NCI-H1436 treated with DMSO at 0.1 percent for 48 hours (cell line): ENCODE measurements around the gene HORMAD2.
"Not testable (repeated sequence)": the region's sequence is repeated elsewhere in the genome, so short reads cannot be mapped to it uniquely, and the experiment has no call there.

Source experiments
- DNase-seq: peaks from one replicate; lab custom pipeline; 2025; lab: John Stamatoyannopoulos, UW

HORMAD2 gene

DNA sequence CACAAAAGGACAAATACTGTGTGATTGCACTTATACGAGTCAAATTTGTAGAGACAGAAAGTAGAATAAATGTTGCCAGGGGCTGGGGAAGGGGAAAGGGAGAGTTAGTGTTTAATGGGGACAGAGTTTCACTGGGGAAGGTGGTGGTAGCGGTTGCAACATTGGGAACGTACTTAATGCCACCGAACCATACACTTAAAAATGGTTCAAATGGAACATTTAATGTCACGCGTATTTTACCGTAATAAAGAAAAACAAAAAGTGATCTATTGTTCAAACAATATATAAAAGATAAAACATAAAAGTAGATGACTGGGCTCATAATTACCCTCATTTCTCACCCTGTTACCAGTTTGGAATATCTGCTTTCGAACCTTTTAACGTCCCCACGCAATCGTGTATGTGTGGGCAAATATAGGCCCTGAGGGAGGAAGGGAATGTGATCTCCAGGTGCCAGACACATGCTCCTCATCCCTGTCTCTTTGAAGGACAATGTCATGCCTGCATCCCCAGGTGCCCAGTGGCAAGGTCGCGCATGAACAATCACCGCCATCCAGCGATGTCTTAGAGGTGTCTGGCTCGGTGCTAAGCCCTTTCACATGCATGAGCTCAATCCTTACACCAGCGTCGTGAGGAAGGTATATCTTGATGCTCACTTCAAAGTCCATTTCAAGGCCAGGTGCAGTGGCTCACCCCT is 131.0 kb downstream of the HORMAD2 start:
- no peak for DNase-seq

DNA sequence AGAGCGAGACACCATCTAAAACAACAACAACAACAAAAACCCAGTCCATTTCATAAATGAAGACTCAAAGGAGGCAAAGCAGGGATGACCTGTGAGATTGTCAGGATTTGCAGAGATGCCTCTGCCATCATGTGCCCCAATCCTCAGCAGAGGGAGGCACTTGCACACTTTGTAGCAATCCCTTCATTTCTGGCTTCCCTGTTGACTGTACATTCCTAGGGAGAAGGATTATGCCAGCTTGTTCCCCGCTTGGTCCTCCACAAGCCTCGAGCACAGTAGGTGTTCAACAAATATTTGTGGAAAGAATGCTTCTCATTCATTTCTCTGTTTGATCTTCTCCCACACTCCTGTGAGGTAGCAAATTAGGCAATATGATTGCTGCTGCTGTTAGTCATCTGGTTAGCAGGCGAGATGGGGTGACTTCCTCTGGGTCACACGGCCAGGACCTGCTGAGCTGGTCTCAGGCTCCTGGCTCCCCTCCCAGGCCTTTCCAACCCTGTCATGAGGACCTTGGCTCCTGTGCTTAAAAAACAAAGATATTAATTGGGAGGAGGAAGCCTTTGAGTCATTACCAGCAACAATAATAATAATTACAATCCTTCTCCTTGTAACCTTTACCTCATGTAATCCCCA is 132.2 kb downstream of the HORMAD2 start:
- no peak for DNase-seq

DNA sequence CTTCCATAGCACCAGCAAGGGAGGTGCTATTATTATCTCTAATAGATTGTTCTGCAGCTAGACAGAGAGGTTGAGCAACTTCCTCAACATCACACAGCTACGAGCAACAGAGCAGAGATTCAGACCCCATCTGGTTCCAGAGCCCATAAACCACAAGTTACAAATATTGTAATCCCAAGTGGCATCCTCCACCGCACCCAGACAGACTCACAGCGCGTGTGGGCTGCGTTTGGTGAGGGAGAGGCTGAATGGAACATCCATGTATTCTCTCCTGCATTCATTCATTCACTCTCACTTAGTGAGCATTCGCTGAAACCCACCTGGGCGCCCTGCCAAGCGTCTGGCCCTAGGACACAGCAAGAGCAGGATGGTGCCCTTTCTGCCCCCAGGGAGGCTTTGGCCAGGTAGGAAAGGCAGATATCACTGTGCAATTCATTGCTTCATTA is 132.8 kb downstream of the HORMAD2 start:
- no peak for DNase-seq

DNA sequence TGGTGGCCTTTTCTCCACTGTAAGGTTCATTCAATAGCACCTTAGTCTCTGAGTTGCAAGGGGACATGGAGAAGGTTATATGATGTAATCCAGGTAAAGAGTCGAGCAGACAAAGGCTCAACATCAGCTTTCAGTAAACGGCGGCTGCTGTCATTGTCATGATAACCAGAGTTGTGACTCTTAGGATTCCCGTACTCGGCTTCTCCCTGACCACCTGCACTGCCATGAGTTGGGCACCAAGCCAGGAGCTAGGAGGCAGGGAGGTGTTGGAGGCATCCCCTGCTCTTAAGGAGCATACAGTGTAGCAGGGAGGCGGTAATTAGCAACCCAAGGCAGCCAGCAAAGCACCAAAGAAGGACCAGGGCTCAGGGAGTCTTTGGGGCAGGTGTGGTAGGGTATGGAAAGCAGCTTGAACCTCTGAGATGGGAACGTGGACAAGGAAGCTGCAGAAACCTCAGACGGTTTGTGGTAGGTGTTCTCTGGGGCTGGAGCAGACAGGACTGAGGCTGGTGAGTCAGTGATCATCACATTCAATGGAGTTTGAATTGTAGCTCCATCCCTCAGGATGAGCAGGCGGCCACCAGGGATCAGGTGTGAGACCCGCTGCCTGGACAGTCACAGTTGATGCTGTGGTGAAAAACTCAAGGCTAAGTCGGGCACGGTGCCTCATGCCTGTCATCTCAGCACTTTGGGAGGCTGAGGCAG is 134.6 kb downstream of the HORMAD2 start:
- no peak for DNase-seq

DNA sequence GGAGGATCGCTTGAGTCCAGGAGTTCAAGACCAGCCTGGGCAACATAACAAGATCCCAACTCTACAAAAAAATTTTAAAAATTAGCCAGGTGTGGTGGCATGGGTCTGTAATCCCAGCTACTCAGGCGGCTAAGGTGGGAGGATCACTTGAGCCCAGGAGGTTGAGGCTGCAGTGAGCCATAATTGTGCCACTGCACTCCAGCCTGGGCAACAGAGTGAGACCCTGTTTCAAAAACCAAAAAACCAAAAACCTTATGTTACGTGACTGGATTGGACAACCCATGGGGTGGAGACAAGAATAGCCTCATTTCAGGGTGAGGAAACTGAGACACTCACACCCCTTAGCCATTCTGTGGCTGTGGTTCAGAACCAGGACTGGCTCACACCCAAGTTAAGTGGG is 136.0 kb downstream of the HORMAD2 start:
- DNase-seq: not testable (repeated sequence)

DNA sequence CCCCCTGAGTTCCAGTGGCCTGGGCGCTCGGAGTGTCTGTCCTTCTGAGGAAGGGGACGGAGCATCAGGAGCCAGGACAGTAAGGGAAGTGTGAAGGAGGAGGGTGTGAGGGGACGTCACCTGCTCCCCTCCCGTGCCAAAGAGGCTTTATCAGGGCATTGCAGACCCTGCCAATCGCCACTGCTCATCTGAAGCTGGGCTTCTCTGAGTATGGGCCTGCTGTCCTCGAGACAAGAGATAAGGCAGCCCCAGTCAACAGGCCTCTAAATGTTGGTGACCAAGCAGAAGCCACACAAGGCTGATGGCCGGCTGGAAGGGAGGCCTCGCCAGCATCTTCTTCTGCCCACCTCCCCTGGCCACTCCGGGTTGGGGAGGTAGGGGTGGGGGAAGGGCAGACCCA is 136.4 kb downstream of the HORMAD2 start:
- DNase-seq: no peak

DNA sequence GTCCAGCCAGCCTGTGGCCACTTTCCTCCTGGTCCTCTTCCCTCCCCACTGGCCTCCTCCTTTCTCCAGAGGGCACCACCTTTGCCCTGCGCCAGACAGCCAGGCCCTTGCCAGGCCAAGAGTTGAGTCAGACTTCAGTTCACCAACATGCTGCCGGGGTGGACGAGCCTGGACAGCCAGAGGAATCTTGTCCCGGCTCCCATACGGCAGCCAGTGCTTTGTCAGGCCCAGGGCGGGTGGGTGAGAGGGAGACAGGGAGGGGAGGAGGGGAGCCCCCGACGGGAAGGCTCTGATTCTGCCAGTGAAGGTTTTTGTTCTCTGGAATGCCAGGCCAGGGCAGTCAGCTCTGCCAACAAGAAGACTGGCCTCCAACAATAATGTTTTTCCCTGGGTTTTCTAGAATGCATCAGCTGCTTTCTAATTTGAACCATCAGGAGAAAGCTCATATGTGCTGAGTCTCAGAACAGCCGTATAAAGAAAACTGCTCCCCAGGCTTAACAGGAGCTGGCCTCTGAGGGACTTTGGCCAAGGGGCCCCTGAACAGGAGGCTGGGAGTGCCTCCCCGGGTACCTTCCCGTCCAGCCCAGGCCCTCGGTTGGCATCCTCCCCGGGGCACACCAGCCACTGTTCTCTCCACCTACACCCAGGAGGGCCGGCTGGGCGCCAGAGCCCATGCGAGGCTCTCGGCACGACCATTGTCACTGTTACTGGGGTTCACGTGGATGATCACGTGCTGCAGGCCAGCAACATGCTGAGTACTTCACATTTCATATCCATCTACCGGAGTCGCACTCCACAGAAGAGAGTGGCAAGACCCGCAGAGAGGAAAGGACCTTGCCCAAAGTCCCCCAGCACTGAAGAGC is 137.7 kb downstream of the HORMAD2 start:
- no peak for DNase-seq

DNA sequence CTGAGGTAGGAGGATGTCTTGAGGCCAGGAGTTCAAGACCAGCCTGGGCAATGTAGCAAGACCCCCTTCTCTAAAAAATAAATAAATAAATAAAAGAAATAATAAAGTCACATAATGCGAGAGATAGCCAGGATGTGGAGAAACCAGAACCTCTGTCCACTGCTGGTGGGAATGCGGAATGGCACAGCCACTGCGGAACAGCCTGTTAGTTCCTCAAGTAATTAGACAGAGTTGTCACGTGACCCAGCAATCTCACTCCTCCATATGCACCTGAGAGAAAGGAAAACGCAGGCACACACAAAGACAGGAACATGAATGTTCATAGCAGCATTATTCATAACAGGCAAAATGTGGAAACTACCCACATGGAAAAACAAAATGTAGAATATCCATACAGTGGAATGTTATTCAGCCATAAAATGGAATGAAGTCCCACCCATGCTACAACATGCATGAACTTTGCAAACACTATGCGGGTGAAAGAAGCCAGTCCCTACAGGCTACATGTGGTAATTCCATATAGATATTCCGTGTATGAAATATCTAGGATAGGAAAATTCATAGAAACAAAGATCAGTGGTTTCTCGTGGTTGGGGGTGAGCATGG is 138.9 kb downstream of the HORMAD2 start:
- no peak for DNase-seq

DNA sequence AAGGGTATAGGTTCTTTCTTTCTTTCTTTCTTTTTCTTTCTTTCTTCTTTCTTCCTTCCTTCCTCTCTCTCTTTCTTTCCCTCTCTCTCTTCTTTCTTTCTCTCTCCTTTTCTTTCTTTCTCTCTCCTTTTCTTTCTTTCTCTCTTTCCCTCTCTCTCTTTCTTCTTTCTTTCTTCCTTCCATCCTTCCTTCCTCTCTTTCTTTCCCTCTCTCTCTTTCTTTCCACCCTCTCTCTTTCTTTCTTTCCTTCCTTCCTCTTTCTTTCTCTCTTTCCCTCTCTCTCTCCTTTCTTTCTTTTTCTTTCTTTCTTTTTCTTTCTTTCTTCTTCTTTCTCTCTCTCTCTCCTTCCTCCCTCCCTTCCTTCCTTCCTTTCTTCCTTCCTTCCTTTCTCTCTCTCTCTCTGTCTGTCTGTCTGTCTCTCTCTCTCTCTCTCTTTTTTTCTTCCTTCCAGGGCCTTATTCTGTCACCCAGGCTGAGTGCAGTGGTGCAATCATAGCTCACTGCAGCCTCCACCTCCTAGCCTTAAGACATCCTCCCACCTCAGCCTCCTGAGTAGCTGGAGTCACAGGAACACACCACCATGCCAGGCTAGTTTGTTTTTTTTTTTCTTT is 139.5 kb downstream of the HORMAD2 start:
- no peak for DNase-seq

DNA sequence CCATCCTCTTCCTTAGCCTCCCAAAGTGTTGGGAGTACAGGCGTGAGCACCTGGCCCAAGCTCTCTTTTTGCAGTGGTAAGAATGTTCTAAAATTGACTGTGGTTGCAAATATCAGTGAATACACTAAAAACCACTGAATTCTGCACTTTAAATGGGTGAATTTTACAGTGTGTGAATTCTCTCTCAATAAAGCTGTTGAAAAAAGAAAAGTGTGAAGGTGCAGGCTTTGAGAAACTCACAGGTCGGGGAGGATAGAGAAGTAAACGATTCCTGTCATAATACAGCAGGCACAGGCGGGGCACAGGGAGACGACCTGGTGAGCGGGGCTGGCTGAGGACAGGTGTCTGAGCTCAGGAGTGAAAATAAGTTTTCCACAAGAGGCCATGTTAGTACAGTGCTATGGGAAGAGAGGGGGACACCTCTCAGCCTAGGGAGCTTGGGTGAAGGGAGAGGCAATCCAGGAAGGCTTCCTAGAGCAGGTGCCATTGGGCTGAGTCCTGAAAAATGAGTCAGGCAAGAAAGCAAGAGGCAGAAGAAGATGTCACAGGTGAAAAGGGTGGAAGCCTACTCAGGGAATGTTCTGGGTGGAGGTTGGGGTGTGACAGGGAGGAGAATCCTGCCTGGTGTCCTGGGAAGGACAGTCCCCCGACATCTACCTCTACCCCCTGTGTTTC is 140.2 kb downstream of the HORMAD2 start:
- DNase-seq: no peak

DNA sequence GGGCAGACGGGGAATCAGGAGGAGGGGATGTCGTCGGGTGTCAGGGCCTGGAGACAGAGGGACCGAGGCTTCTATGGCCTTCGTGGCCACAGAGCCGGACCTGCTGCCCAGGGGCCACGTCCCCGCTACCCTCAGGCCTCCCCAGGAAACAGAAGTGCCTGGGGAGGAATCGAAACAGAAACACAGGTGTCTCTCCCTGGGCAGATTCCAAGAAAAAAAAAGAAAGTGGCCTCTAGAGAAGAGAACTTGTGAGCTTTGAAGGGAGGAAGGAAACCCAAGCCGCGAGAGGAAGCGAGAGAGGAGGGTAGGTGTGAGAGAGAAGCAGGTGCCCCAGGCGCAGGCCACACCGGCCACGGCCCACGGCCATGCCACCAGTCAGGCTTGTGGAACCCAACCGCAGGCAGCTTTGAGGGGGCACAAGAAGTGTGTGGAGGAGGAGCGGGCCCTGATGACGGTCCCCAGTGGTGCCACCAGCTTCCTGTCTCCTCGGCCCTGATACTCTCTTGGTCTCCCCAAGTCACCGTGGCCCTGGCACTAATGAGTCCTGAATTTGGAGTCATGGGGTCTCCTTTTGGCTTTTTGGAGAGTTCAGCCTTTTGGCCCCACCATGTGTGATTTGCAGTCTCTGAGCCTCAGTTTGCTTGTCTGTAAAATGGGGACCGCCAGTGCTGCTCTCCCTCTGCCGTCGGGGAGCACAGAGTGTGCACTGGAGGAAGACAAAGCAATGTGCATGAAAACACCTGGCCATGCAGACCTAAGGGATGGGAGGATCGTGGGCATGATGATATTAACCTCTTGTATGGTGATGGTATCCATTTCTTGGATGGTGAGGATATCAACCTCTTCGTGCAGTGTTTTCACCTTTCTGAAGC is 141.1 kb downstream of the HORMAD2 start:
- DNase-seq: no peak

DNA sequence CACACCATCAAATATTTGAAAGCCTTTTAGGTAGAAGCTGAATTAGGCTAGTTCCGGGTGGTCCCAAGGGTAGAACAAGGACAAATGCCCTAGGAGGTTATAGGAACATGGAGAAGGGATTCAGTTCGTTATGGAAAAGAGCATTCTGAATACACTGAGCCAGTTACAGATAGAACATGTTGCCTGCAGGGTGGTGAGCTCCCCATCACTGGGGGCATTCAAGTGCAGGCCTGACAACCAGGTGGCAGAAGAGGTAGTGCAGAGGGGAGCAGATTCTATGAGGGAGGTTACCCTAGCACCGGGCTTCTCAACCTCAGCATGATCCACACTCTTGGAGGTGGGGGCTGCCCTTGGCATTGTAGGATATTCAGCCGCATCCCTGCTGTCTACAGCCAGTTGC is 142.1 kb downstream of the HORMAD2 start:
- DNase-seq: no peak

DNA sequence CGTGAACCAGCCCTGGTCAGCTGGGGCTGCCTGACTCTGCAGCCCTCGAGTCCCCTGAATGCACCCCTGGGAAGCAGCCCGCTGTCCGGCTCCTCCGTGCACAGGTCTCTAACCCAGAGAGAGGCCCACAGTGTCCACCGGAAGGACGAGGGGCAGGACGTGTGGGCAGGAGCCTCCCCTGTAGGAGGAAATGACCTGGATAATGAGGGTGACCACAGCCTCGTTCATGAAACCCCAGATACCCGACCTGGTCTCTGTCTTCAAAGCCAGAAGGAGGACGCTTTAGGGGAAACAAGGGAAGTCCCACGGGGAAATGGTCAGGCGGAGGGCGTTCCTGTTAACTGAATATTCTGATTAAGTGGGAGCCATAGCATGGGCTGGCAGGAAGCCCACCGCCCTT is 143.0 kb downstream of the HORMAD2 start:
- DNase-seq: no peak

DNA sequence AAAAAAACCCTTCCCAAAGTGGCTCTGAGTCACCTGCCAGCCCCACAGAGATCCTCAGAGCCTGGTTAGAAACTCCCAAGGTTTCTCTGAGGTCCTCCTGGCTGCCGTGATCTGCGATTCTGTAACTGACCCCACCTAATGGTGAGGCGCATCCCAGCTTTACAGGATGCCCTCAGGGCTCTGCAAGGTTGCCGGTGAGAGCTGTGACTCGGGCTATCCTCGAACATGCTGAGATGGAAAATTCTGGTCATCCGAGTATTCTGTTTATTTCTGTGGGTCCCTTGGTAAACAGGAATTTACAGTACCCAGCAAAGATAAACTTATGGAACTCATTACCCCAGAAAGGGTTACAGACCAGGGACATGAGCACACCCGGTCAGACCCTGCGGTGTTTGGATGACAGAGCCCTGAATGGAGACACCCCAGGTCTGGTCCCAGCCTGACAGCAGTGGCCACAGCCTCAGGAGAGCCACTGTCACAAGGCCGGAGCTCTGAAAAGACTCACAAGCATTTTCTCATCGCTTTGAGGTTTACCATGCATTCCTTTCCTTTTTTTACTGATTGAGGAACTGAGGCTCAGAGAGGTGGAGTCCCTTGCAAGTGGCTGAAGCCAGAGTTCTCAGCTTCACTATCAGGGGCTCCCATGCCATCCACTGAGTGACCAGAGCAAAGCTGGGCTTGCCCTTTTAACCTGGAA is 144.0 kb downstream of the HORMAD2 start:
- DNase-seq: no peak

DNA sequence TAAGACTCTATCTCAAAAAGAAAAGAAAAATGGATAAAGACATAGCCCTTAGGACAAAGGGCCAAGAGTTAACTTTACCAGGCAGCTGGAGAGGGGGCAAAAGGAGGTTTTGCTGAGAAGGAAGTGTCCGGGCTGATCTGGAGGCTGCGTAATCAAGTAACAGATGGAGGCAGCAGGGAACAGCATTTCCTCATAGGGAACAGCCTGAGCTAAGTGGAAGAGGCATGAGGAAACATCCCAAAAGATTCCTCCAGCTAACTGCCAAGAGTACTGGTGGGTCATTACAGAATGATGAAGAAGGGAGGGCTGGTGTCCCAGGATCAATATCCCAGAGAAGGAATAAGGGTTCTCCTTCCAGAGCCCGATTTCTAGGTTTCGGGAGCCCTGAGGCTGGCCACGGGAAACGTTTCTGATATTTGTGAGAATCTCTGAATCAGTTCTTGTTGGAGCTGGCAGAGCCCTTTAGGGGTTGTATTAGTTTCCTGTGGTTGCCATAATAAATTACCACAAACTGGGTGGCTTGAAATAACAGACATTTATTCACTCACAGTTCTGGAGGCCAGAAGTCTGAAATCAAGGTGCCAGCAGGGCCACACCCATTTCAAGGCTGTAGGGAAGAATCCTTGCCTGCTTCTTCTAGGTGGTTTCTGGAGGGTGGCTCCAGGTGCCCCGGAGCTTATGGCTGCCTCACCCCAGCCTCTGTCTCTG is 145.1 kb downstream of the HORMAD2 start:
- DNase-seq: no peak

DNA sequence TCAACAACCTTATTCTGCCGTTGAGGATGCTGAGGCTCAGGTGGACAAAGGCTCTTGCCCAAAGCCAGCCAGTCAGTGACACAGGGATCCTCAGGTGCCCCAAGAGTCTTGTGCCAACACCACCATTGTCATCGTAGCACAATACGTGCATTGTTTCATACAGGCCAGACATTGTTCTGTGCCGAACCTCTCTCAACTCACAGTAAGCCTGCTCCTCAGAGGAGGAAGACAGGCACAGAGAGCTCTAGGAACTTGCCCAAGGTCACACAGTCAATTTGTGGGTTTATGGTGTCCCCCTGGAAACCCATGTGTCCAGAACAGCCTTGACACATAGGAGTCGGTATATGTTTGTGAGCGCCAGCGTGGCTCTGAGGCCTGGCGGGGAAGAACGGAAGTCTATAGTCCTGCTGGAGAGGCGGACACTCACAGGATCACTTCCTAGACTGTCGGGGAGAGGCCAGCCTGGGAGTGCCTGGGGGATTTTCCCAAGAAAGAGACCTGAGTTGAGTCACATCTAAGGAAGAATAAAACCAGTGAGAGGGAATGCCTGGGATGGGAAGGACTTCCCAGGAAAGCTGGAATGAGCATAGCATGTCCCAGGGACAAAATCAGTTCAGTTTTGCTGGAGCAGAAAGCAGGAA is 146.0 kb downstream of the HORMAD2 start:
- DNase-seq: no peak
